IMR-90 (cell line): ENCODE results near the gene LLGL2. TPM values are rescaled to one million over a fixed set of nuclear protein-coding genes. Genes with fewer than 3 reads are reported as not detected.

Experiments
- ATAC-seq: fragments of 200-7000 bp; cut with Tn5 transposase; 2 replicates; pipeline ENCODE4 v1.9.1; 2020; ENCODE audit warnings: low read depth, mild to moderate bottlenecking, moderate library complexity
- BruUV-seq: library from RNA; stranded (reverse); fragments of 400-500 nt; replicated peaks from 2 replicates; lab custom pipeline; 2021; lab: Mats Ljungman, UMichigan
- CTCF ChIA-PET: fragments of 300-600 bp; formaldehyde crosslinking; extraction: SDS; loops from one replicate; lab custom pipeline; 2021; ENCODE audit warnings: antibody characterized with exemption; lab: Yijun Ruan, JAX
- POLR2A ChIA-PET: fragments of 300-600 bp; sonication (Branson Sonifier 250); formaldehyde crosslinking; loops from one replicate; lab custom pipeline; 2022; ENCODE audit warnings: antibody characterized with exemption; ENCODE audit not compliant: unreplicated experiment; lab: Charles Lee
- DNase-seq: peaks from one replicate; pipeline ENCODE4 v3.0.0; 2013
- H2AFZ ChIP-seq: replicated peaks from 2 replicates; pipeline ENCODE3; 2013; ENCODE audit warnings: low read length, mild to moderate bottlenecking; ENCODE audit not compliant: poor library complexity
- H2AK5ac ChIP-seq: 2 replicates; pipeline ENCODE4 v1.6.1; 2013; ENCODE audit warnings: low read depth, low read length, inconsistent platforms
- H2AK9ac ChIP-seq: replicated peaks from 2 replicates; pipeline ENCODE3; 2013; ENCODE audit warnings: mild to moderate bottlenecking, low read depth, low read length, moderate library complexity; ENCODE audit not compliant: poor library complexity
- H2BK120ac ChIP-seq: 2 replicates; pipeline ENCODE4 v1.6.1; 2013; ENCODE audit warnings: low read depth, low read length, inconsistent platforms
- H2BK15ac ChIP-seq: 3 replicates; pipeline ENCODE4 v1.6.1; 2013; ENCODE audit warnings: low read depth, low read length, inconsistent platforms
- H2BK20ac ChIP-seq: 2 replicates; pipeline ENCODE4 v1.6.1; 2013; ENCODE audit warnings: low read depth, mild to moderate bottlenecking, inconsistent platforms, low read length, moderate library complexity
- H2BK5ac ChIP-seq: 2 replicates; pipeline ENCODE4 v1.6.1; 2013; ENCODE audit warnings: mild to moderate bottlenecking, low read depth, low read length, inconsistent platforms; ENCODE audit not compliant: poor library complexity, severe bottlenecking
- H3K14ac ChIP-seq: replicated peaks from 2 replicates; pipeline ENCODE4 v1.6.1; 2013; ENCODE audit warnings: low read depth, low read length, inconsistent platforms
- H3K18ac ChIP-seq: 2 replicates; pipeline ENCODE4 v1.6.1; 2013; ENCODE audit warnings: low read depth, low read length, control low read depth
- H3K23ac ChIP-seq: 2 replicates; pipeline ENCODE4 v1.6.1; 2013; ENCODE audit warnings: low read depth, low read length, inconsistent platforms
- H3K27ac ChIP-seq: 2 replicates; pipeline ENCODE4 v1.5.1; 2013; ENCODE audit warnings: mild to moderate bottlenecking, control low read depth, low read length; ENCODE audit not compliant: insufficient read depth
- H3K27me3 ChIP-seq: 2 replicates; pipeline ENCODE4 v1.6.1; 2013; ENCODE audit warnings: low read length; ENCODE audit not compliant: control insufficient read depth, insufficient read depth
- H3K36me3 ChIP-seq: 2 replicates; pipeline ENCODE4 v1.6.1; 2013; ENCODE audit warnings: low read length, mixed read lengths; ENCODE audit not compliant: control insufficient read depth, insufficient read depth
- H3K4ac ChIP-seq: 2 replicates; pipeline ENCODE4 v1.6.1; 2013; ENCODE audit warnings: low read depth, low read length, inconsistent platforms
- H3K4me1 ChIP-seq: 2 replicates; pipeline ENCODE4 v1.6.1; 2013; ENCODE audit warnings: low read length, mixed read lengths; ENCODE audit not compliant: control insufficient read depth, insufficient read depth
- H3K4me2 ChIP-seq: 2 replicates; pipeline ENCODE4 v1.6.1; 2013; ENCODE audit warnings: low read depth, mild to moderate bottlenecking, control low read depth, low read length, moderate library complexity
- H3K4me3 ChIP-seq: 2 replicates; pipeline ENCODE4 v1.5.1; 2013; ENCODE audit warnings: low read depth, mild to moderate bottlenecking, control low read depth, low read length, moderate library complexity; ENCODE audit not compliant: insufficient read depth
- H3K56ac ChIP-seq: 2 replicates; pipeline ENCODE4 v1.6.1; 2013; ENCODE audit warnings: low read length, inconsistent platforms; ENCODE audit not compliant: insufficient read depth; ENCODE audit errors: extremely low read depth
- H3K79me1 ChIP-seq, 2 experiments: 2 replicates each; pipeline ENCODE4 v1.6.1; 2013; ENCODE audit warnings: low read length in 2 of 2, inconsistent platforms in 1 of 2, low read depth in 1 of 2
- H3K9ac ChIP-seq: 2 replicates; pipeline ENCODE4 v1.6.1; 2013; ENCODE audit warnings: low read depth, low read length, control low read depth
- H3K9me1 ChIP-seq: 2 replicates; pipeline ENCODE4 v1.6.1; 2013; ENCODE audit warnings: low read length, inconsistent platforms; ENCODE audit not compliant: insufficient read depth
- H3K9me3 ChIP-seq: 2 replicates; pipeline ENCODE4 v1.6.1; 2013; ENCODE audit warnings: low read length; ENCODE audit not compliant: control insufficient read depth, insufficient read depth
- H4K20me1 ChIP-seq: 2 replicates; pipeline ENCODE4 v1.6.1; 2013; ENCODE audit warnings: low read length, inconsistent platforms; ENCODE audit not compliant: insufficient read depth
- H4K5ac ChIP-seq: 2 replicates; pipeline ENCODE4 v1.6.1; 2013; ENCODE audit warnings: mild to moderate bottlenecking, low read depth, low read length, control low read depth
- H4K8ac ChIP-seq, 2 experiments: 2 replicates each; pipeline ENCODE4 v1.6.1; 2013; ENCODE audit warnings: low read depth in 2 of 2, low read length in 2 of 2, control low read depth in 1 of 2, inconsistent platforms in 1 of 2
- H4K91ac ChIP-seq: 2 replicates; pipeline ENCODE4 v1.6.1; 2013; ENCODE audit warnings: low read depth, low read length, inconsistent platforms; ENCODE audit not compliant: insufficient read depth
- CTCF ChIP-seq: conservative IDR thresholded peaks from 2 replicates; pipeline ENCODE4 v1.5.1; 2012; ENCODE audit warnings: mild to moderate bottlenecking, low read depth, low read length, improper control_type of control experiment
- FOS ChIP-seq: fragments of 150-350 bp; IDR thresholded peaks from 2 replicates; pipeline ENCODE4 v1.6.1; 2016; ENCODE audit warnings: low read depth, low read length
- RFX5 ChIP-seq: IDR thresholded peaks from 2 replicates; pipeline ENCODE4 v1.8.0; 2012; ENCODE audit warnings: low read depth, mild to moderate bottlenecking, low read length, moderate library complexity
- WGBS, 2 experiments: methylation state at CpG; one replicate each; pipeline versions ENCODE4 v1.1.5 to v1.1.7; 2013; ENCODE audit warnings: missing lambda C conversion rate in 2 of 2; ENCODE audit not compliant: insufficient read length in 1 of 2; ENCODE audit errors: extremely low coverage in 2 of 2; 5-methylcytosine and 5-hydroxymethylcytosine counted together
- dilution Hi-C: fragments of 300-500 bp; cut with HindIII; formaldehyde crosslinking; loops from one replicate; pipeline ENCODE4 v1.14.3; 2018; ENCODE audit warnings: low sequenced_read_pairs; ENCODE audit not compliant: unreplicated experiment
- in situ Hi-C: fragments of 300-500 bp; cut with MboI; formaldehyde crosslinking; loops from 3 replicates; pipeline ENCODE4 v1.14.3; 2019; ENCODE audit warnings: low sequenced_read_pairs, inconsistent platforms, mixed read lengths
- intact Hi-C: fragments of 100-400 bp; cut with micrococcal nuclease; formaldehyde crosslinking; loops from 2 replicates; pipeline ENCODE4 v1.10.0; 2022
- polyA plus RNA-seq, 3 experiments: library from polyadenylated mRNA; depleted of rRNA; stranded (reverse); fragments of >200 nt; gene quantifications; 2 replicates each; pipeline ENCODE4 v1.2.3, GENCODE V29; 2012; ENCODE audit warnings: low replicate concordance in 1 of 3
- total RNA-seq: library from RNA; depleted of rRNA; stranded (reverse); fragments of >200 nt; gene quantifications from 2 replicates; pipeline ENCODE4 v1.2.3, GENCODE V29; 2012

LLGL2 gene
- total and polyA plus RNA-seq, 2 of the 4 experiments (the other 2 are of a cell fraction): 0.54 to 0.72 TPM

GRCh38 chr17:75480281-75480680 is 45.2 kb upstream of the LLGL2 start:
- peaks cover 12% of the 10 kb centered on the region for H3K9me1 ChIP-seq
- H3K79me1 ChIP-seq: peaks cover 23 to 59% of the 10 kb centered on the region in 2 experiments
- H3K18ac ChIP-seq: no peak overlapping the region
- H2AFZ ChIP-seq: no peak overlapping the region
- intact Hi-C loops (no loop called here), in situ Hi-C loops (no loop called here), dilution Hi-C loops (no loop called here)
- H3K4me1 ChIP-seq: peaks cover 10% of the 10 kb centered on the region
- no peak overlapping the region for H4K8ac ChIP-seq
- ChIA-PET POLR2A (no interaction called here), CTCF (no interaction called here)
- H3K4me3 ChIP-seq: no peak overlapping the region
- no peak overlapping the region for H3K56ac ChIP-seq
- H3K23ac ChIP-seq: no peak overlapping the region
- H3K9me3 ChIP-seq: no peaks in the 10 kb centered on the region
- H3K27me3 ChIP-seq: no peaks in the 10 kb centered on the region
- no peak overlapping the region for H4K91ac ChIP-seq
- no peak overlapping the region for H3K9ac ChIP-seq
- TF ChIP-seq CTCF (no peak), FOS (no peak), RFX5 (no peak)
- no peak overlapping the region for H3K27ac ChIP-seq
- no peak overlapping the region for H2AK5ac ChIP-seq
- H3K14ac ChIP-seq: no peak overlapping the region
- DNase-seq (no peak), ATAC-seq (no peak)
- peaks cover 1% of the 10 kb centered on the region; the same call in 1 of the 2 replicates for H3K36me3 ChIP-seq
- H2BK20ac ChIP-seq: no peak overlapping the region
- no peak overlapping the region for H2AK9ac ChIP-seq
- H3K4ac ChIP-seq: no peak overlapping the region
- no peak overlapping the region for H2BK5ac ChIP-seq
- peaks cover 41% of the 10 kb centered on the region for H4K20me1 ChIP-seq
- BruUV-seq: no TSS peak
- H2BK120ac ChIP-seq: no peak overlapping the region
- no peak overlapping the region for H4K5ac ChIP-seq
- WGBS, 2 experiments: 92% methylated on average over 2 of the region's 6 CpGs; no CpG with 5 or more reads in 1 of the 2 experiments
- no peak overlapping the region for H3K4me2 ChIP-seq
- H2BK15ac ChIP-seq: no peak overlapping the region
